HG02642 (cell line): ENCODE data around the gene NAV1.

Experiments used
- ATAC-seq: cut with Tn5 transposase; IDR thresholded peaks from one replicate; pipeline ENCODE4 v1.9.1; 2021; ENCODE audit warnings: mild to moderate bottlenecking; ENCODE audit not compliant: unreplicated experiment, poor library complexity

The NAV1 gene

GRCh38 chr1:201561601-201562000, 22.7 kb downstream of the NAV1 start:
- no peak for ATAC-seq

GRCh38 chr1:201562257-201562656, 23.3 kb downstream of the NAV1 start:
- no peak for ATAC-seq

GRCh38 chr1:201562659-201563405, 23.9 kb downstream of the NAV1 start:
- no peak for ATAC-seq

- no peak for ATAC-seq
Measured at GRCh38 chr1:201563406-201563780, 24.5 kb downstream of the NAV1 start.

- no peak for ATAC-seq
Measured at GRCh38 chr1:201563941-201564340, 25.0 kb downstream of the NAV1 start.

GRCh38 chr1:201565024-201565730, 26.2 kb downstream of the NAV1 start:
- no peak for ATAC-seq

GRCh38 chr1:201565771-201566528, 27.0 kb downstream of the NAV1 start:
- ATAC-seq: no peak

GRCh38 chr1:201566529-201566823, 27.5 kb downstream of the NAV1 start:
- ATAC-seq: no peak

GRCh38 chr1:201566933-201567801, 28.2 kb downstream of the NAV1 start:
- ATAC-seq: no peak

- no peak for ATAC-seq
Measured at GRCh38 chr1:201568265-201568664, 29.3 kb downstream of the NAV1 start.

GRCh38 chr1:201568859-201569294, 29.9 kb downstream of the NAV1 start:
- ATAC-seq: no peak

GRCh38 chr1:201570181-201570885, 31.4 kb downstream of the NAV1 start:
- no peak for ATAC-seq

GRCh38 chr1:201570886-201571624, 32.1 kb downstream of the NAV1 start:
- no peak for ATAC-seq

- no peak for ATAC-seq
Measured at GRCh38 chr1:201573030-201573429, 34.1 kb downstream of the NAV1 start.

- no peak for ATAC-seq
Measured at GRCh38 chr1:201573923-201574322, 35.0 kb downstream of the NAV1 start.

GRCh38 chr1:201575912-201576311, 37.0 kb downstream of the NAV1 start:
- ATAC-seq: no peak

GRCh38 chr1:201576914-201577313, 38.0 kb downstream of the NAV1 start:
- ATAC-seq: no peak

- ATAC-seq: no peak
Measured at GRCh38 chr1:201578008-201578888, 39.3 kb downstream of the NAV1 start.
